Measurements from ENCODE around the gene GABPA. TPM values are rescaled to one million over a fixed set of nuclear protein-coding genes. Genes with fewer than 3 reads are reported as not detected.

The GABPA gene
- total RNA-seq, 2 experiments from 2014 or later, result 23.5 to 23.6 TPM

DNA sequence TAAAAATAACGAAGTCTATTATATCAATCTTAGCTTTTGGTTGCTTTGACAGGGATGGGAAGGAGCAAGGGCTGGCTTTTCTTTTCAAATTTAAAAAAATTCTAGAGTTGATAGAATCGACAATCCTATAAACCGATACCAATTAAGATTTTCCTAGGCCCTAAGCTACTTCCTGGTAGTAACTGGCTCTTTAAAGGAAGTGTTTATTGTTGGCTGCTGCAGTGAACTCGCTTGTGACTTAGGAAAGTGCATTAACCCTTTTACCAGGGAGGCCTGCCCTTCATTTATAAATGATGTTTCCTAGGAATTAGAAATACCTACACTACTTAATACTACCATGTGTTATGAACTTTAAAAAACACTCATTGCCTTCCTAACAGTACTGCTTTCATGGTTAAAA lies 33.2 kb upstream of the GABPA start:
- ATAC-seq (ENCODE audit: poor library complexity), result no peak
- Histone ChIP-seq H3K27ac (ENCODE audit: low read depth in 1 of 2, low read length in 2 of 2) (no peak overlapping the region), H3K4me1 (ENCODE audit: insufficient read depth, low read length) (no peaks in the 10 kb centered on the region), H3K4me3 (ENCODE audit: low read length) (no peak overlapping the region), H3K9me3 (ENCODE audit: control insufficient read depth in 1 of 2, insufficient read depth in 1 of 2, low read length in 2 of 2) (no peaks in the 10 kb centered on the region), H3K27me3 (ENCODE audit: control insufficient read depth in 1 of 2, insufficient read depth in 2 of 2, low read length in 2 of 2) (no peaks in the 10 kb centered on the region), H3K36me3 (ENCODE audit: insufficient read depth, low read length) (no peaks in the 10 kb centered on the region)
- H3K27ac Mint-ChIP-seq, result no peak overlapping the region
- no peak for DNase-seq
- H3K4me1 Mint-ChIP-seq (ENCODE audit: low read depth), result no peaks in the 10 kb centered on the region
- ChIA-PET POLR2A (no interaction called here), CTCF (no interaction called here)
- no peaks in the 10 kb centered on the region for H3K27me3 Mint-ChIP-seq
- intact Hi-C loops (cut with DNase I, micrococcal nuclease), result no loop called here
- H3K36me3 Mint-ChIP-seq (ENCODE audit: low read depth), result no peaks in the 10 kb centered on the region
- TF ChIP-seq, protein P1, sequence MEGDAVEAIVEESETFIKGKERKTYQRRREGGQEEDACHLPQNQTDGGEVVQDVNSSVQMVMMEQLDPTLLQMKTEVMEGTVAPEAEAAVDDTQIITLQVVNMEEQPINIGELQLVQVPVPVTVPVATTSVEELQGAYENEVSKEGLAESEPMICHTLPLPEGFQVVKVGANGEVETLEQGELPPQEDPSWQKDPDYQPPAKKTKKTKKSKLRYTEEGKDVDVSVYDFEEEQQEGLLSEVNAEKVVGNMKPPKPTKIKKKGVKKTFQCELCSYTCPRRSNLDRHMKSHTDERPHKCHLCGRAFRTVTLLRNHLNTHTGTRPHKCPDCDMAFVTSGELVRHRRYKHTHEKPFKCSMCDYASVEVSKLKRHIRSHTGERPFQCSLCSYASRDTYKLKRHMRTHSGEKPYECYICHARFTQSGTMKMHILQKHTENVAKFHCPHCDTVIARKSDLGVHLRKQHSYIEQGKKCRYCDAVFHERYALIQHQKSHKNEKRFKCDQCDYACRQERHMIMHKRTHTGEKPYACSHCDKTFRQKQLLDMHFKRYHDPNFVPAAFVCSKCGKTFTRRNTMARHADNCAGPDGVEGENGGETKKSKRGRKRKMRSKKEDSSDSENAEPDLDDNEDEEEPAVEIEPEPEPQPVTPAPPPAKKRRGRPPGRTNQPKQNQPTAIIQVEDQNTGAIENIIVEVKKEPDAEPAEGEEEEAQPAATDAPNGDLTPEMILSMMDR (IDR thresholded peaks at IDR 0.05), result no peak
- H3K9me3 Mint-ChIP-seq, result no peaks in the 10 kb centered on the region
- H3K4me3 Mint-ChIP-seq, result no peak overlapping the region

DNA sequence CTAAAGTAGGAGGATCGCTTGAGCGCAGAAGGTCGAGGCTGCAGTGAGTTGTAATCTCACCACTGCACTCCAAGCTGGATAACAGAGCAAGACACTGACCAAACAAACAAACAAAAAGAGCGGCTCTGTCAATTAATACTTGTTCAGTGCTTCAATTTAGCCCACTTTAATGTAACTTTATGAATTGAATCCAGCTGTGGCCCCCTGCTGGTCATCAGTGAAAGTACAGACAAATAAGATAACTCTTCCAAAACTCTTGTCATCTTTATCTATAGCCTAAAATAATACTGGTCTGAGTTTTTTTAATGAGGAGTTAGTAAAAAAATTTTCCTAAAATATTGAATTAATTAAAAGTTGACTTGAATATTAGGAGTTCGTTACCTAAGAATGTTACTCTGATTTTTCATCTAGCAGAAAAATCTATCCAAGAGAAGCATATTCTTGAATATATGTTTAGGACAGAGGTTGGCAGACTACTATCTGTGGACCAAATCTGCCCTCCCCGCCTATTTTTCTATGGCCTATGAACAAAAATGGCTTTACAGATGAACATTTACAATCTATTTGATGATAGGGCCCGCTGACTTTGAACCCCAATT lies 26.2 kb upstream of the GABPA start:
- no peaks in the 10 kb centered on the region for H3K9me3 Mint-ChIP-seq
- DNase-seq (peak; percentile 5 to 76 (median 30)), ATAC-seq (ENCODE audit: poor library complexity) (no peak)
- no peak overlapping the region for H3K27ac Mint-ChIP-seq
- ChIA-PET CTCF (interaction anchor here (0.9 to 2.0 kb wide), 6 partner anchors 9 to 102 kb away, joined by 3 to 10 read pairs (median 3); no protein-coding TSS in a partner anchor), POLR2A (interaction anchor here (2.1 kb wide), 1 partner anchor 99 kb away, joined by 7 read pairs; no protein-coding TSS in a partner anchor)
- H3K27me3 Mint-ChIP-seq, result no peaks in the 10 kb centered on the region
- Histone ChIP-seq H3K4me1 (ENCODE audit: insufficient read depth, low read length) (no peaks in the 10 kb centered on the region), H3K27me3 (ENCODE audit: control insufficient read depth in 1 of 2, insufficient read depth in 2 of 2, low read length in 2 of 2) (no peaks in the 10 kb centered on the region), H3K9me3 (ENCODE audit: control insufficient read depth in 1 of 2, insufficient read depth in 1 of 2, low read length in 2 of 2) (no peaks in the 10 kb centered on the region), H3K27ac (ENCODE audit: low read depth in 1 of 2, low read length in 2 of 2) (no peak overlapping the region), H3K4me3 (ENCODE audit: low read length) (no peak overlapping the region), H3K36me3 (ENCODE audit: insufficient read depth, low read length) (no peaks in the 10 kb centered on the region)
- H3K4me3 Mint-ChIP-seq, result no peak overlapping the region
- no peaks in the 10 kb centered on the region for H3K4me1 Mint-ChIP-seq (ENCODE audit: low read depth)
- no peaks in the 10 kb centered on the region for H3K36me3 Mint-ChIP-seq (ENCODE audit: low read depth)
- TF ChIP-seq, protein P1 (IDR thresholded peaks at IDR 0.05), result peak; percentile 96
- intact Hi-C loops (cut with DNase I, micrococcal nuclease), result loop anchor here (1.0 kb wide), 2 partner anchors 100 to 287 kb away; no protein-coding TSS in a partner anchor

DNA sequence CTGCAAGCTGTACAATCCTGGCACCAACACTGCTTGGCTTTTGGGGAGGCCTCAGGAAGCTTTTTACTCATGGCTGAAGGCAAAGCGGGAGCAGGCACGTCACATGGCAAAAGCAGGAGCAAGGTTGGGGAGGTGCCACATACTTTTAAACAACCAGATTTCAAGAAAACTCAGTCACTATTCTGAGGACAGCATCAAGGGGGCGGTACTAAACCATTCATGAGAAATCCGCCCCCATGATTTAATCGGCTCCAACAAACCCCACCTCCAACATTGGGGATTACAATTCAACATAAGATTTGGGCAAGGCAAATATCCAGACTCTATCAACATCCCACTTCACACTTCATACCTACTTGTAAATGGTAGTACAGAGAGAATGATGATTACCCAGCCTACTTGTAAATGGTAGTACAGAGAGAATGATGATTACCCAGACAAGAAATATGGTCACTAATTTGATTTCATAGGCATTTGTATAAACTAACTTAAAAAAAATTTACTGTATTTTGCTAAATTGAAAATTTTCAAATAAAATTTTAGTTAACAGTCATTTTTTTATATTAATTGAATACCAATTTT lies 25.0 kb upstream of the GABPA start:
- no peaks in the 10 kb centered on the region for H3K27me3 Mint-ChIP-seq
- POLR2A ChIA-PET, result no interaction called here
- H3K4me1 ChIP-seq (ENCODE audit: insufficient read depth, low read length), result no peaks in the 10 kb centered on the region
- no peaks in the 10 kb centered on the region for H3K36me3 ChIP-seq (ENCODE audit: insufficient read depth, low read length)
- no peaks in the 10 kb centered on the region for H3K9me3 Mint-ChIP-seq
- H3K4me1 Mint-ChIP-seq (ENCODE audit: low read depth), result no peaks in the 10 kb centered on the region
- TF ChIP-seq, protein P1 (IDR thresholded peaks at IDR 0.05), result no peak
- no peaks in the 10 kb centered on the region for H3K36me3 Mint-ChIP-seq (ENCODE audit: low read depth)
- ATAC-seq (ENCODE audit: poor library complexity) (no peak), DNase-seq (no peak)
- no peaks in the 10 kb centered on the region for H3K9me3 ChIP-seq (ENCODE audit: control insufficient read depth in 1 of 2, insufficient read depth in 1 of 2, low read length in 2 of 2)
- no peaks in the 10 kb centered on the region for H3K27me3 ChIP-seq (ENCODE audit: control insufficient read depth in 1 of 2, insufficient read depth in 2 of 2, low read length in 2 of 2)
- no peak overlapping the region for H3K4me3 ChIP-seq (ENCODE audit: low read length)
- CTCF ChIA-PET, result no interaction called here
- intact Hi-C loops (cut with DNase I, micrococcal nuclease), result loop anchor here in 1 of 2 experiments (5.0 kb wide), 1 partner anchor 287 kb away; no protein-coding TSS in a partner anchor
- H3K27ac ChIP-seq (ENCODE audit: low read depth in 1 of 2, low read length in 2 of 2), result no peak overlapping the region
- no peak overlapping the region for H3K27ac Mint-ChIP-seq
- no peak overlapping the region for H3K4me3 Mint-ChIP-seq

Data from CD4-positive, alpha-beta T cell (primary cell).